Amniotic epithelial cell (primary cell): ENCODE results near the gene NDEL1.

Experiments used
- DNase-seq: peaks from one replicate; pipeline ENCODE4 v3.0.0-alpha.2; 2010; ENCODE audit warnings: low read depth

NDEL1 gene

DNA sequence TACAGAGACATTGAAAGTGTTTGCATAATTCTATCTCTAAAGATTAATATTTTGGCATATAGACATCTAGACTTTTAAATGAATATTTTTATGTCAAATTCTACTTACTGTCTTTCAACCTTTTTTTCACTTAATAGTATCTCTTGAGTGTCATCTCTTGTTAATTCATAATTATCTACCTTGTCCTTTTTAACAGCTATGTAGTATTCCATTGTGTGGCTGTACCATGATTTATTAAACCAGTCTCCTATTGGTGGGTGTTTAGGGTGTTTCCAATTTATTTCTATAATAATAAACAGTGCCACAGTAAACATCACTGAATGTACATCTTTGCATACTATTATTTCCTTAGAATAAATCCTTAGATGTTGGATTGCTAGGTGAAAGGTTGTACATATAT lies 21.7 kb upstream of the NDEL1 start:
- no peak for DNase-seq

DNA sequence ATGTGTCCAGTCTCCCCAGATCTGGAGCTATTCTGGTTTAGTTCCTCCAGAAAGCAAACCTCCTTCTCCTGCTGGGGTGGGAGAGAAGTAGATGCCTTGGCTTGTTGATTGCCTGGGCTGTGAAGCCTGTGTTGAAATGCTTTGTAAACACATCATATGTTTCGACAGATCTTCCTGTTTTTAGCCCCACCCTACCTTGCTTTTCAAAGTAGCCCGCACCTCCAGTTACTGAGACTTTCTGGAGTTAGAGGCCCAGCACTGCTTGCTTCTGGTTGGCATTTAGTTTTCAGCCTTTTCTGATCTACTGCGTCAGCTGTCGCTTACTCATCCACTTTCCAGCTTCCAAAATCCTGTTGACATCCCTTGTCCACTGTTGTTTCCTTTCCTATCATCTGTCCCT lies 17.9 kb upstream of the NDEL1 start:
- peak; percentile 18 for DNase-seq

DNA sequence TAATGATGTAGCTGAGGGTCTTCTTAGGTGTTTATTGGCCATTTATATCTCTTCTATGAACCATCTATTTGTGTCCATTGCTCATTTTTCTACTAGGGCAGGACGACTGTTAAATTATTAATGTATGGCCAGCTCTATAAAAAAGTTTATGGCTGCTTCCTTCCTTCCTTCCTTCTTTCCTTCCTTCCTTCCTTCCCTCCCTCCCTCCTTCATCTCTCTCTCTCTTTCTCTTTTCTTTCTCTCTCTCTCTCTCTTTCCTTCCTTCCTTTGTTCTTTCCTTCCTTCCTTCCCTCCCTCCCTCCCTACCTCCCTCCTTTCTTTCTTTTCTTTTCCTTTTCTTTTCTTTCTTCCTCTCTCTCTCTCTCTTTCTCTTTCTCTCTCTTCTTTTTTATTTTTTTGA lies 17.2 kb upstream of the NDEL1 start:
- DNase-seq: no peak

DNA sequence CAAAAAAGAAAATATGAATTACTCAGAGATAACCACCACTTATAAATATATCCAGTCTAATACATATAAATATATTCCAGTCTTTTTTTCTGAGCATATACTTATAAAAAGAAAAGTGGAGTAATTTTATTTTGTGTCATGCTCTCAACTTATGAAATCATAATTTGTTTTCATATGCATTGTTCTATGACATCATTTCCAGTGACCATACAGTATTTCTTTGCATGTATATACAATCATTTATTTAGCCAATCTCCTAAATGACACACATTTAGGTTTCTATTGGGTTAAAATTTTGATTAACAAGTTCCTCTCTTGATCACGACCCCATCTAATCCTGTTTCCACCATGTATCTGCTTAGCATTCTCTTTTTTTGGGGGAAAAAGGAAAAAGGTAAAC lies 16.4 kb upstream of the NDEL1 start:
- DNase-seq: no peak

DNA sequence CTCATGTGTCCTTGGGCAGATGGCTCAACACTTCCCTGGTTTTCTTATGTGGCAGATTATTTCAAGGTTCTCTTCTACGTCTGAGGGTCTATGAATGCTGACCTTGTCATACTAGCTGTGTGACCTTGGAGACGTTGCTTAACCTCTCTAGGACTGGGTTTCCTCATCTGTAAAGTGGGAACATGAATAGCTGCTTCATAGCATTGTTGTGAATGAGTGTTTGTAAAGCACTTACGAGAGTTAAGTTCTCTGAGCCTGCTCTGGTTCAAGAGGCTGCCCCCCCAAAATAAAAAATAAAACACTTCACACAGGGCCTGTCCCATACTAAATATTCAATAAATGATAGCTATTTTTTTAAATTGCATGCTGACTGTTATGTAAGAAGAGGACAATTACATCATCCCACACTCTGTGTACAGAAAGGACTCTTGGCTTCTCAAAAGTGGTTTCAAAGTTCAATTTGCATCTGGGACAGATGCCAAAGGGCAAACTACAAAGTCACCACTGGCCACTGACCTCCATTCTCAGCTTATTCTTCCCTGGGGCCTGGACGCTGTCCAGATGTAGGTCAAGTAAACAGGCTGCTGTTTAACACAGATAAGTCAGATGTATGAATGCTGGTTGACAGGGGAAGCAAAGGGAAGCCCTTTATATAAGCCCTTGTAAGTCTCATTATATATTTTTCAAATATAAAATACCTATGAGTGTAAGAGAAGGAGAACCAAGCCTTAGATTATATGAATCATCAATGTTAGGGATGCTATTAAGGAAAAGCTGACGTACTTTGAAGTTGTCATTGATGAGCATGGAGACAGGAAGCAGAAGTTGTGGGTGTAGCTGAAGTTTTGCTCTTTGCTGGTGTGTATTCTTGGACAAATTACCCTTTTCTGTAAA lies 15.4 kb upstream of the NDEL1 start:
- peak; percentile 86 for DNase-seq

DNA sequence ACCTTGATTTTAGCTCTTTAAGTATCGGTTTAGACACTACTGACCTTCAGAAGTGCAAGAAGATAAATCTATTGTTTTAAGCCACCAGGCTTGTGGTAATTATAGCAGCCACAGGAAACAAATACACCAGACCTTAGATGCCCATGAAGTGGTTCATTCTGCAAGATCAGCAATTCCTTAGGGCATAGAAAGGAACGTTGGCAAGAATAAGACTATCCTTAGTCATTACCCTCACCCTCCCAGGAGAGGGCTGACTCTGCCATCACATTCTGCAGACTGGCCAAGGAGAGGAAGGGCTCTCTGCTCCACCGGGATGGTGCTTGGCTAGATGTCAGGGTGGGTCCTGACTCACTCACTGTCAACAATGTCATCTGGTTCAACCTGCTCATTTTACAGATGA lies 14.1 kb upstream of the NDEL1 start:
- no peak for DNase-seq

DNA sequence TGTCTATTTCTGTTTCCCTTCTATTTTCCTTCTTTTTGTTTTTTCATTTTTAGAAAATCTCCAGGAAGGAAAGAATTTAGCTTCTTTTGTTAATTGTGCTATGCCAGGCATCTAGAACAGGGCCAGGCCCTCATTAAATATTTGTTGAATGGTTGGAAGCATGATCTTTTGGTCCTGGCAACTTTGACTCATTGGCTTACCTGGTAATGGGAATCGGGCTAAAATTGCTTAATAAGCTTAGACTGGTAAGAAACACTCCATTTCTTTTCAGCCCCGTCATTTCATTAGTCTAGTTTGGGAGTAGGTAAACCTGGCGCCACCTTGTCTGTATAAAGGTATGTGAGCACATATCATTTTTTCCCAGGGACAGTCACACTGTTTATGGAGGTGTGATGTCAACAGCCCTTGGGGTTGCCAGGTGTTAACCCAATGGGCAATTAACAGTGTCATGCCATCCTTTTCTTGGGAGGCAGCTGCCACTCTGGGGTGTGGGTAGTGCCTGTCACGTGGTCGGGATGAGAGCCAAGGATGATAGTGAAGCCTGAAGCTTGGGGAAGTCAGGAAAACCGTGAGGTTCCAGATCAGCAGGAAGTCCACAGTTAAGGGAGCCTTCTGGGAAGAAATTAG lies 9.5 kb upstream of the NDEL1 start:
- no peak for DNase-seq

DNA sequence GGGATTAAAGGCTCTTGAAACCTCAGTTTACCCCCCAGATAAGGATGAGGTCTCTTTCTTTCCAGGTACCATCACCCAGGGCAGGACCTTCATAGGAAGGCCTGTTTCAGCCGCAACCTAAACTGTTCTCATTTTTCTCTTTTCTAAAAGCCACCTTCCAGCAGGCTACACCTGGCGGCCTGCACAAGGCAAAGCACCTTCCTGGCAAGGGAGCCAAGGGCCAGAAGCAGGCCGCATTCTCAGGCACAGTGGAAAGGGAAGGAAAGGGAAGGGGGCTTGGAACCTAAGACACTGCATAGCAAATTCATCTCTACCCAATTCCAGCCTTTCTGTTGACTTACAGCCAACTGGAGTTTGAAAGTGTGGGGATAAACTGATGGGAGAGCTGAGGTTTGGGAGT lies 8.9 kb upstream of the NDEL1 start:
- DNase-seq: no peak

DNA sequence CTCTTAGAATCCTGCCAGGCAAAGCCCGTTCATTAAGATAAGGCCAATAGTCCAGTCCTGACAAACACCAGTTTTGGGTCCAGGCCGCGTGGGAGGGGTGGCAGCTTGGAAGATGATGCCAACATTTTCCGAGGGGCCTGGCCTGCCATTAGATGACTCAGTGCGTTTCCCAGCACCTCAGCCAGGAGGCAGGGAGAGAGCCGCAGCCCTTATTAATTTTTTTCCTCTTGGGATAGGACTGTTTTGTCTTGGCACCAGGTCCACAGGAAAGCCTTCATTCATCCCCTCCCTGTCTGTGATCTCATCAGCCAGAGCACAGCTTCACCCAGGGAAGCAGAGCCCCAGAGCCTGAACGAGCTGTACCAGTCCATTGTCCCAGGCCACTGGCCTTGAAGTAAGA lies 4.7 kb upstream of the NDEL1 start:
- DNase-seq: peak; percentile 66

DNA sequence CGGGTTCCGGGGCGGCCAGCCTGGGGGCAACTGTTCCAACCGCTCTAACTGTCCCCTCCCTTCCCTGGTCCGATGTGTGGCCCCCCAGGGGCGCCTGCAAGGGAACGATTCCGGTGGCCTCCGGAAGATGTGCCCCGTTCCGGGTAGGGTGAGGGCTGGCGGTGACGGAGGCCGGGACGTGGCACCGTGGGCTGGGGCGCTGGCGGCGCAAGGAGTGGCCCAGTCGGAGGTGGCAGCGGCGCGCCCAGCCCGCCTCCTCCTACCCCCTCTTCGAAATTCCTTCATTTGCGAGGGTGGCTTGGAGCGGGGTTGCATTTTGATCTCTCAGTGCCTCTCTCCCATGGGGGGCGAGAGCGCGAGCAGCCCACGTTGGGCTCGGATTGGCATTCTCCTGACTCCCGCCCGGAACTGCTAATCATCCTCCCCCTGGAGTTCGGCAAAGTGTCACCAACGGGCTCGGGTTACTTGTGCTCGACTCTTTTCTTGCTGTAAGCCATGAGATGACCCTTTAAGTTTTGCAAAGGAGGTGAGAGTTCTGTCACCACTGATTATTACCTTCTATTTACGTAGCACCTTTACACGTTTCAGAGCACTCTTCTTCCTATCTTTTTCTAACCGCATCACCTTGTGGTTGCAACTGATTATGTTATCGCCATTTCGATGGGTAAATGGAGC lies 622 bp downstream of the NDEL1 start:
- peak; percentile 33 for DNase-seq

DNA sequence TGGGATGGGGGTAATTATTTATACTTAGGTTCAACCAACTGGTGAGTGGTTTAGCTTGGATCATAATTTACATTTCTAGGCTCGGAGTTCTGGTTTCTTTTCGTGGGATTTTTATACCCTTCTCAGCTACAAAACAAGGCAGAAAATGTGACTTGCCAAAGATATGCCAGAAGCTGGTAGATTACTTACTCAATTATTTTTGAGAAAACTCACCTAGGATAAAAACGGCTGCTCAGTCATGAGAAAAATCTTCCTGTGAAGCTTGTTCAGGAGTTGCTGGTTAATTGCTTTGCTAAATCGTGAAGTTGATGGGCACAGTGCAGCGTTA lies 1.1 kb downstream of the NDEL1 start:
- DNase-seq: no peak

DNA sequence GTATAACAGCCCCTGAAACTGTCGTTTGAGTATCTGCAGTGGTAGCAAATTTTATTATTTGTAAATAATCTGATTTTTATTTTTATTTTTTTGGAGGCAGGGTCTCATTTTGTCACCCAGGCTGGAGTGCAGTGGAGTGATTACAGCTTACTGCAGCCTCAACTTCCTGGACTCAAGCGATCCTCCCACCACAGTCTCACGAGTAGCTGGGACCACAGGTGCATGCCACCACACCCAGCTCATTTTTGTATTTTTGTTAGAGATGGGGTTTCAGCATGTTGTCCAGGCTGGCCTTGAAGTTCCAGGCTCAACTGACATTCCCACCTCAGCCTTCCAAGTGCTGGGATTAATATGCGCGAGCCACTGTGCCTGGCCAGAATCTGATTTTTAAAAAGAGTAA lies 2.8 kb downstream of the NDEL1 start:
- no peak for DNase-seq

DNA sequence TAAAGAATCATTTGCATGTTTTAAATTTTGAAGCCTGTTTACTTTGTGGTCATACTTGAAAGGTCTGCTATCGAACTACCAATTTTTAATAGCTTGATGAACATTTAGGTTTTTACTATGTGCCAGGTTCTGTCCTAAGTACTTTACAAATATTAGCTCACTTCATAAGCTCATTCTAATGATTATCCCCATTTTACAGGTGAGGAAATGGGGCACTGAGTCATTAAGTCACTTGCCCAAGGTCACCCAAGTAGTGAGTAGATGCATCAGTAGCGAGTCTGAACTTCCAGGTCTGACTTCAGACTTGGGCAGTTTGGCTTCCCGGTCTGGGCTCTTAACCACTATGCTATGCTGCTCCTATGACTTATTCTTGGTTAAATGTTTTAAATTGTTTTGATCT lies 4.0 kb downstream of the NDEL1 start:
- DNase-seq: no peak

DNA sequence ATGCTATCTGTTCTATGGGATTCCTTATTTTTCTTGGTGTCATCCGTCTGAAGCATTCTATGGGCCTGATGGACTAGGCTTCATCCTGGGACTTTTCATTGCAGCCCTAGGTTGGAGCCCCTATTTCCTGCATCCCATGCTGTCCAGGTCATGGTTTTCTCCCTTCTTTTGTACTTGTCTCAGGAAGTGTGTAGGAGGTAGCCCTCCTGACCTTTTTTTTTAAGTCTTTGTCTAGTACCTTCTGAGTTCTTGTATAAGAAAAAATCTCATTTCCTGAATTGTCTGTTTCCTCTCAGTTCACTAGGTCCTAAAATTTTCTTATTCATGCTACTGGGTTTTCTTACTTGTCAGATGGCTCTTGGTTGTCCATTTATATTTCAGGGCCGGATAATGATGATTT lies 6.0 kb downstream of the NDEL1 start:
- DNase-seq: no peak

DNA sequence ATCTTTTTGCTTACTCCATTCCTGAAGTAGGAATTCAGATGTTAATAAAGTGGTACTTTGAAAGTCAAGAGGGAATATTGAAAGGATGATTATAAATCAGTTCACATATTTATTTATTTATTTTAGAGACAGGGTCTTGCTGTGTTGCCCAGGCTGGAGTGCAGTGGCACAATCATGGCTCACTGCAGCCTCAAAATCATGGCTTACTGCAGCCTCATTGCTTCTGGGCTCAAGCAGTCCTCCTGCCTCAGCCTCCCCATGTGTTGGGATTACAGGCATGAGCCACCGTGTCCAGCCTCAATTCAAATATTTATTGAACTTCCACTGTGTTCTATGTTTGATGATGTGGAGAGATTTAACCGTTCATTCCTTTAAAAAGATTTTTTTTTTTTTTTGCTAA lies 6.6 kb downstream of the NDEL1 start:
- no peak for DNase-seq

DNA sequence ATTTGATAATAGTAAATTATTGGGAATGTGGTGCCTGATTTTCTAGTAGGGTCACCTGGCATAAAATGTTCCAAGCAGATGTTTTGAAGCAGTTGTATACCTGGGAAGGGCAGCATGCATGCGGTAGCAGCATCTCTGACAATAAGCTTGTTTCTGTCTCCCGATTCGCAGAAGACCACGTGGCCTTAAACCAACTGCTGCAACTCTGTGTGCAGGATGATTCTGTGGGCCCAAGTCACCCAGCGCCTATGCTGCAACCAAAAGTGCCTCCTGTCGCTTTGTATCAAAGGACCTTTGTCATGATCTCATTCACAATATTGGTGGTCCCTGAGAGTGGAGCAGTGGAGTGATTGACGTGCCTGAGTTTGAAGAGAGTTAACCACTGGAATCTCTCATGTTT lies 8.1 kb downstream of the NDEL1 start:
- no peak for DNase-seq

DNA sequence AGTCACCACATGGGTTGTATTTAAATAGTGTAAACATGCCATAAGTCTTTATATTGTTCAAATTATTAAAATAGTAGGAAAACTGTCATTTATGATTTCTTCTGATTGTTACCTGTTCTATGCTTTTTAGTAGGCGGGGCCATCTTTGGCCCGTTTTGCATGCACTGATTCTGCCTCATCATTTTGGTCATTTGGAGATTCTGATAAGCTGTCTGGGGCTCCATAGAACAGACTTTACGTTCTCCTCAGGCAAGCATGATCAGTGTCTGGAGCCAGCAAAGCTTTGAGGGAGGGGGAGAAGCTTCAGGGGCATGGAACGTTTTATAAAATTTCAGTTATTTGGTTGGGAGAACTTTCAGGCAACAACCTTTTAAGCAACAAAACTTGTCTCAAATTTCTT lies 8.8 kb downstream of the NDEL1 start:
- DNase-seq: no peak

DNA sequence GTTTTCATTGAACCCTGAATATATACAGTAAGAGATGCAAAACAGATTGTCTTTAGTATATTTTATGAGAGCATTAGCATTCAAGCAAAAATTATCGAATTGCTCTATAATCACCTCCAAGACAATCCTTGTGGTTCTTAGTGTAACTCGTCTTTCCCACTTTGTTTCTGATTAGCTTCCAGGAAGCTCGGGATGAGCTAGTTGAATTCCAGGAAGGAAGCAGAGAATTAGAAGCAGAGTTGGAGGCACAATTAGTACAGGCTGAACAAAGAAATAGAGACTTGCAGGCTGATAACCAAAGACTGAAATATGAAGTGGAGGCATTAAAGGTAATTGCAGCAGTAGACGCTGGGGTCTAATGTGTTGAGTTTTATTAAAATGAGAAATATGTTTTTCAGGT lies 9.9 kb downstream of the NDEL1 start:
- no peak for DNase-seq

DNA sequence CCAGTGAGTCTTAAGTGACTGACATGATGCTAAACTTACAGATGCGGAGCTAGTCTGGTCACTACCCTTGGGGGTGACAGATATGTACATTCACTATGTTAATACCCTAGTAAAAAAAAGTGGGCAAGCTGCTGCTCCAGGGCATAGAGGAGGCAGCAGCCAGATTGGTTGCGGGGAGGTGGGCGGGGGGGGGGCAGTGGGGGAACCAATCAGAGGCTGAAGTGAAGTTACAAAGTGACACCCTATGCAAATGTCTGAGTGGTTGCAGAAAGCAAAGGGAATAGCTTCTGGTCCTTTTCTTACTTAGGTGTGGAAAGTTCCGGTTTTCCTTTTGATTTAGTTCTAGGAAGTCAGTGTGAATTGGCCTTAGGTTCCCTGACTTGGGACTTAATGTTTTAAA lies 12.1 kb downstream of the NDEL1 start:
- no peak for DNase-seq

DNA sequence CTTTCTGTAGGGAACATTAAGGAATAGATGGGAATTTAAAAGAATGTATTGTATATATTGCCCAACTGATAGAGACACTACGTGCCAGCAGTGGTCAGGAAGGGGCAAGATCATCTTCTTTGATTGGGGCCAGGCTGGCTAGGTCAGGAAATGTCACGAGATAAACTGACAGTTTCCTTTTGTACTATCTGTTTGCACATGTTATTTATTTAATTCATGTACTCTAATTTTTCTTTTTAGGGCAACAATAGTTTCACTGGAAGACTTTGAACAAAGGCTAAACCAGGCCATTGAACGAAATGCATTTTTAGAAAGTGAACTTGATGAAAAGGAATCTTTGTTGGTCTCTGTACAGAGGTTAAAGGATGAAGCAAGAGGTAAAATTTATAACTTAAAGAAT lies 12.6 kb downstream of the NDEL1 start:
- no peak for DNase-seq

DNA sequence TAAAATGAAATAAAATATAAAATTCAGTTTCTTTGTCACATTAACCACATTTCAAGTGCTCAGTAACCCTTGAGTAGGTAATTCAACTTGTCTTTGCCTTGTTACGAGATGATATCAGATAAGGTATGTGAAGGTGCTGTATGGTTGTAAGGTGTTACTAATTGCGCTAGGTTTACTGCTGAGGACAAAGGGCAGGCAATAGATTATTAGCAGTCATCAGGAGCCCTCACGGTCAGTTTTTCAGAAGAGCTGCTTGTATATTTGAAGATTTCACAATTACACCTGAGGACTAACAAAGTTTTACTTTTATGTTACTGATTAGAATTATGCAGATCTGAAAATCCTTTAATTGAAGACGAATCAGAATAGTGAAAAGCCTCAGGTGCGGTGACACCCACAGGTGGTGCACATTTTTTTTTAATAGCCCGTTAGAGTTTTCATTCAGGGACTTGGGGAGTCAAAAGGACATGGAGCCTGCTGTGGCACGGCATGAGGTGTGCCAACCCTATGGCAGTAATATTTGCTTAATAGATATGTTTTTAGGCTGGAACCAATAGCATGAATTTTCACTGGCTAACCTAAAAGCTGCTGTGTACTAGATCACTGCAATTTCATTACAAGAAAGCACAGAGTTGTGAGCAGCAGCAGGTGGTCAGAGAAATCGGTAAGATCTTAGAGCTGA lies 16.4 kb downstream of the NDEL1 start:
- DNase-seq: no peak

DNA sequence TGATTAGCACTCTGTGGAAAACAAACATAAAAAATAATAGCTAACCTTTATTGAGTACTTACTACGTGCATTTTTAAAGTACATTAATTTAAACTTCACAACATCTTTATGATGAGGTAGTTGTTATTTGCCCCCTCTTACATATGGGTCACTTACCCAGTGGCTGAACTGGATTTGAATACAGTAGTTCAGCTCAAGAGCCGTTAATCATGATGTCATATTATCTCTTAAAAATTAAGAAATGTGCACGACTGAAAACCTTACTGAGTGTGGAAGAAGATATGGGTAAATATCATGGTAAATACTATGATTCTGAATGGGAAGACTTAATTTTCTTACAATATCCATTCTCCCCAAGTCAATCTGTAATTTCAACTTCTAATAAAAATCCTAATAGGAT lies 17.6 kb downstream of the NDEL1 start:
- DNase-seq: no peak

DNA sequence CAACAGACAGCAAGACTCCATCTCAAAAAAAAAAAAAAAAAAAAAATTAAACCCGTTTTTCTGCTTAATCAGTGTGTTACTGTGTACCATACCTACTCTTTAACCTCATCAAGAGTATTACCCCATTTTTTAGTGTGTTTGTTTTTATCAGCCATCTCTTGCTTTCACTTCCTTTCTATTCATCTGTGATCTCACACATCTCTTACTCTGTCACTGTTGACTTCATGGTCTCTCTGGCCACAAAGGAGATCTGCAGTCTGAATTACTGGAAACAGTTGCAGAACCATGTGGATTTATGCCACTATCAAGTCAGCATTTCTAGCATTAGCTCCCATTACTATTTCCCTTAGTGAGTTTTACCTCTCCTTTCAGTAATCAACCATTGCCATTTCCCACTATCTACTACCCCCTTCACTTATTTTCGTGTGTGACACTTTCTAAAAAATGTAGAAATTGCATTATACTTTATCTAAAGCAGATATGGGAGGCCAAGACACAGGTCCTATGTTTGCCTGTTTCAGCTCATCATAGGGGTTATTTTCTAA lies 20.1 kb downstream of the NDEL1 start:
- no peak for DNase-seq
